Hepatocyte (in vitro differentiated cells): ENCODE measurements around the gene TNNI3. TPM values are rescaled to one million over a fixed set of nuclear protein-coding genes. Genes with fewer than 3 reads are reported as not detected.

Source experiments
- DNase-seq: peaks from one replicate; pipeline ENCODE4 v3.0.0-alpha.2; 2016; ENCODE audit warnings: low spot score
- H2AFZ ChIP-seq: fragments of 200-600 bp; sonication (generic); 2 replicates; pipeline ENCODE4 v1.6.0; 2016; ENCODE audit warnings: antibody characterized with exemption, mild to moderate bottlenecking
- H3K27ac ChIP-seq: fragments of 200-600 bp; sonication (generic); 2 replicates; pipeline ENCODE4 v1.5.1; 2016; ENCODE audit warnings: mild to moderate bottlenecking
- H3K27me3 ChIP-seq: fragments of 200-600 bp; sonication (generic); 2 replicates; pipeline ENCODE4 v1.6.1; 2016
- H3K36me3 ChIP-seq: fragments of 200-600 bp; sonication (generic); replicated peaks from 2 replicates; pipeline ENCODE4 v1.5.1; 2016; ENCODE audit warnings: low read depth; ENCODE audit not compliant: insufficient read depth
- H3K4me1 ChIP-seq: fragments of 200-600 bp; sonication (generic); 2 replicates; pipeline ENCODE4 v1.5.1; 2016; ENCODE audit warnings: mild to moderate bottlenecking, moderate library complexity; ENCODE audit not compliant: insufficient read depth
- H3K4me2 ChIP-seq: fragments of 200-600 bp; sonication (generic); 2 replicates; pipeline ENCODE4 v1.6.0; 2016
- H3K4me3 ChIP-seq: fragments of 200-600 bp; sonication (generic); 2 replicates; pipeline ENCODE4 v1.5.1; 2016; ENCODE audit warnings: mild to moderate bottlenecking
- H3K79me2 ChIP-seq: fragments of 200-600 bp; sonication (generic); 2 replicates; pipeline ENCODE4 v1.6.0; 2017; ENCODE audit warnings: mild to moderate bottlenecking
- H3K9me2 ChIP-seq: fragments of 200-600 bp; sonication (generic); replicated peaks from 2 replicates; pipeline ENCODE4 v1.6.0; 2017; ENCODE audit warnings: mild to moderate bottlenecking; ENCODE audit not compliant: insufficient read depth
- H3K9me3 ChIP-seq: fragments of 200-600 bp; sonication (generic); 2 replicates; pipeline ENCODE4 v1.5.1; 2016; ENCODE audit warnings: low read depth, mild to moderate bottlenecking
- H4K20me1 ChIP-seq: fragments of 200-600 bp; sonication (generic); 2 replicates; pipeline ENCODE4 v1.6.0; 2016; ENCODE audit warnings: mild to moderate bottlenecking; ENCODE audit not compliant: insufficient read depth, poor library complexity, severe bottlenecking
- CTCF ChIP-seq: fragments of 200-600 bp; sonication (generic); IDR thresholded peaks from 2 replicates; pipeline ENCODE4 v1.5.1; 2016; ENCODE audit warnings: antibody characterized with exemption, mild to moderate bottlenecking; ENCODE audit not compliant: poor library complexity
- EZH2 ChIP-seq: fragments of 200-600 bp; sonication (generic); IDR thresholded peaks from 2 replicates; pipeline ENCODE4 v1.6.1; 2016; ENCODE audit warnings: antibody characterized with exemption, mild to moderate bottlenecking, borderline replicate concordance
- EZH2phosphoT487 ChIP-seq: fragments of 200-600 bp; sonication (generic); IDR thresholded peaks from one replicate; pipeline ENCODE4 v1.6.1; 2018; ENCODE audit warnings: antibody characterized with exemption, mild to moderate bottlenecking, low read depth, moderate library complexity; ENCODE audit not compliant: unreplicated experiment, severe bottlenecking
- WGBS: methylation state at CpG from one replicate; pipeline ENCODE4 v1.1.6; 2016; ENCODE audit warnings: low lambda C conversion rate; ENCODE audit errors: missing lambda C conversion rate; 5-methylcytosine and 5-hydroxymethylcytosine counted together
- polyA plus RNA-seq: library from polyadenylated mRNA; unstranded; fragments of >200 nt; fragmentation: Nextera tagmentation; extraction: Ambion mirVana; gene quantifications from 2 replicates; pipeline ENCODE4 v1.2.1, GENCODE V29; 2016
- total RNA-seq: library from RNA; depleted of rRNA; stranded (reverse); fragments of >200 nt; gene quantifications from 2 replicates; pipeline ENCODE4 v1.2.3, GENCODE V29; 2014

Gene TNNI3
- total and polyA plus RNA-seq, 2 experiments from 2014 or later = 1.4 to 2.9 TPM

GRCh38 chr19:55199620-55200204 lies 42.2 kb upstream of the TNNI3 start:
- WGBS = 72% methylated on average over 5 of the region's 5 CpGs
- no peaks in the 10 kb centered on the region for H3K9me2 ChIP-seq
- H3K9me3 ChIP-seq = no peaks in the 10 kb centered on the region
- H2AFZ ChIP-seq = no peak overlapping the region
- no peaks in the 10 kb centered on the region for H4K20me1 ChIP-seq
- no peak overlapping the region for H3K4me3 ChIP-seq
- H3K79me2 ChIP-seq = no peaks in the 10 kb centered on the region
- H3K36me3 ChIP-seq = no peaks in the 10 kb centered on the region
- H3K27ac ChIP-seq = no peak overlapping the region
- DNase-seq = no peak
- TF ChIP-seq EZH2 = no peak
- TF ChIP-seq CTCF = no peak
- TF ChIP-seq EZH2phosphoT487 = no peak
- no peaks in the 10 kb centered on the region for H3K4me1 ChIP-seq
- no peak overlapping the region for H3K4me2 ChIP-seq
- no peaks in the 10 kb centered on the region for H3K27me3 ChIP-seq

- H3K4me2 ChIP-seq = no peak overlapping the region
- peak; percentile 5 for DNase-seq
- H3K4me3 ChIP-seq = no peak overlapping the region
- H3K79me2 ChIP-seq = no peaks in the 10 kb centered on the region
- no peaks in the 10 kb centered on the region for H3K9me2 ChIP-seq
- no peaks in the 10 kb centered on the region for H3K27me3 ChIP-seq
- no peaks in the 10 kb centered on the region for H3K4me1 ChIP-seq
- H4K20me1 ChIP-seq = no peaks in the 10 kb centered on the region
- no peak overlapping the region for H3K27ac ChIP-seq
- WGBS = 73% methylated on average over 5 of the region's 5 CpGs
- TF ChIP-seq EZH2 (no peak), EZH2phosphoT487 (no peak), CTCF (no peak)
- no peaks in the 10 kb centered on the region for H3K9me3 ChIP-seq
- H2AFZ ChIP-seq = no peak overlapping the region
- no peaks in the 10 kb centered on the region for H3K36me3 ChIP-seq
Observed at GRCh38 chr19:55198651-55199050, 41.1 kb upstream of the TNNI3 start.

- Histone ChIP-seq H3K4me2 (no peak overlapping the region), H3K36me3 (no peaks in the 10 kb centered on the region), H3K9me2 (no peaks in the 10 kb centered on the region)
Observed at GRCh38 chr19:55197528-55197927, 40.0 kb upstream of the TNNI3 start.

More at GRCh38 chr19:55197528-55197927, 40.0 kb upstream of the TNNI3 start:
- Histone ChIP-seq H4K20me1 (no peaks in the 10 kb centered on the region), H2AFZ (no peak overlapping the region), H3K4me3 (no peak overlapping the region), H3K27ac (no peak overlapping the region), H3K4me1 (no peaks in the 10 kb centered on the region), H3K79me2 (no peaks in the 10 kb centered on the region), H3K9me3 (no peaks in the 10 kb centered on the region), H3K27me3 (no peaks in the 10 kb centered on the region)
- WGBS = 76% methylated on average over 4 of the region's 4 CpGs
- TF ChIP-seq EZH2 (no peak), CTCF (no peak), EZH2phosphoT487 (no peak)
- DNase-seq = peak; percentile 2
